Dermis blood vessel endothelial cell (primary cell): ENCODE measurements around the gene STARD5. TPM values are rescaled to one million over a fixed set of nuclear protein-coding genes. Genes with fewer than 3 reads are reported as not detected.
"Not testable (repeated sequence)": the region's sequence is repeated elsewhere in the genome, so short reads cannot be mapped to it uniquely, and the experiment has no call there.

Source experiments
- DNase-seq: peaks from one replicate; pipeline ENCODE4 v3.0.0; 2010
- total RNA-seq: library from RNA; depleted of rRNA; stranded (reverse); fragments of >200 nt; gene quantifications from 2 replicates; pipeline ENCODE4 v1.2.3, GENCODE V29; 2014

The STARD5 gene
- total RNA-seq, 1 donor from 2014 or later = 2.6 TPM

DNA sequence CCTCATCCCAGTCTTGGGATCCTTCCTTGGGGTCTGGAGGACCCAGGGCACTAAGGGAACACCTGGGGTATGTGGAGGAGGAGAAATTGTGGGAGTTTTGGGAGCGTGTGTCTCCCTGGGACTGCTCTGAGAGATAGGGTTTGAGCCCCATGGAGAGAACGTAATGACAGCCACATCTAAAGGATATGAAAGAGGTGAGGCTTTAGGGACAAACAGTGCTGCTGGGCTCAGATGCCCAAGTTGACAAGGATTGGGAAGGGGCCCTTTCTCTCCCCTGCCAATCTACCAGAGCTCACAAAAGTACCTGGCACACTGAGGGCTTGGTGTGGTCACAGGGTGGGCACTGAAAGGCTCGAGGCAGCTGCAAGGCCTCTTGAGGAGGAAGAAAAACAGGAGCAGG lies 13.3 kb upstream of the STARD5 start:
- DNase-seq = no peak

GRCh38 chr15:81336568-81336967 lies 12.6 kb upstream of the STARD5 start:
- peak; percentile 36 for DNase-seq

GRCh38 chr15:81335631-81336030 lies 11.7 kb upstream of the STARD5 start:
- no peak for DNase-seq

GRCh38 chr15:81334768-81335435 lies 11.0 kb upstream of the STARD5 start:
- DNase-seq = no peak

GRCh38 chr15:81333363-81333762 lies 9.4 kb upstream of the STARD5 start:
- DNase-seq = no peak

DNA sequence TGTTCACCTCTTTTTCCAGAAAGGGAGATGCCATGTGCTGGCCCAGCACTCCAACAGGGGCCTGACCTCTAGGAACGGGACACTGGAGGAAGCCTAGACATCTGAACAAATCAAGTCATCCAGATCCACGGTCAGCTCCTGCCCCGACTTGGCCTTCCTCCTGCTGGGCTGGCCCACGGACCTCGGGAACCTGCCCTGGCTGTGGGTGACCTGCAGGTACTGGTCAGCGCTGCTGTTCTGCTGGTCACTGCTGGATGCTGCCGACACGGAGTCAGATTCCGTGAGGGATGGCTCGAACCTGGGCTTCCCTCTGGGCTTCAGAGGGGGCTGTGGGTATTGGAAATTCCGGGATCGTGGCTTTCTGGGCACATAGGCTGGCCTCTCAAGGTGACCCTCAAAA lies 8.4 kb upstream of the STARD5 start:
- DNase-seq = no peak

GRCh38 chr15:81331600-81331999 lies 7.7 kb upstream of the STARD5 start:
- no peak for DNase-seq

GRCh38 chr15:81331141-81331540 lies 7.2 kb upstream of the STARD5 start:
- DNase-seq = not testable (repeated sequence)

DNA sequence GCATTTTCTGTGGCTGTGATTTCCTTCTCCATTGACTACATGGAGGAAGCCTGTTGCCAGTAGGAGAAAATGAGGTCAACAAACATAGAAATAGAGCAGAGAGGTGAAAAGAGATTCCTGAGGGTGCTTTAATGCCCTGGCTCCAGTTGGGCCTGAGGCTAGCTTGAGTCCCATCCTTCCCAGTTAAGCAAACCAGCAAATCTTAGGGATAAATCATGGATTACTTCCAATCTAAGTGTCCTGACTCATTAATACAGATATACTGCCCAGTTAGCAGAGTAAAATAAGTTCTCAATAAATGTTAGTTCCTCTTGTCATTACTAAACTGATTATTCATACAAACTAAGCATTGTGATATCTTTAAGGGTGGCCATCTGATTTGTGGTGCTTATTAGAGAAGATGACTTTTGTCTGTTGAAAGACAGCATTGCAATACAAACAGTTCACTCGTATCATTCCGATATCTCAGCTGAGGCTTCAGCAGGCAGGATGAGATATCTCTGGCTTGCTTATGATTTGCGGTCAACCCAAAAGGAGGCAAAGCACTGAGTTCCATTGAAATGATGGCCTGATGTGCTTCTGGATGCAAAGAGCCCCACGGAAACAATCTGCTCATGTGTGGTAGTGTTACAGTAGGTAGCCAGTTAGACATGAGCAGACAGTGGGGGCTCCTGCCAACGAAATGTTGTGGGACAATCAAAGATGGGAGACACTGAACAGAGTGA lies 6.6 kb upstream of the STARD5 start:
- DNase-seq = no peak

- DNase-seq = no peak
Observed at GRCh38 chr15:81329446-81329845, 5.5 kb upstream of the STARD5 start.

GRCh38 chr15:81327516-81327915 lies 3.6 kb upstream of the STARD5 start:
- no peak for DNase-seq

- no peak for DNase-seq
Observed at GRCh38 chr15:81326466-81327212, 2.7 kb upstream of the STARD5 start.

- DNase-seq = peak; percentile 13
Observed at GRCh38 chr15:81323559-81323943, 390 bp downstream of the STARD5 start.

GRCh38 chr15:81322676-81323253 lies 1.2 kb downstream of the STARD5 start:
- no peak for DNase-seq

GRCh38 chr15:81321667-81322066 lies 2.3 kb downstream of the STARD5 start:
- no peak for DNase-seq

- no peak for DNase-seq
Observed at GRCh38 chr15:81317642-81318017, 6.3 kb downstream of the STARD5 start.

DNA sequence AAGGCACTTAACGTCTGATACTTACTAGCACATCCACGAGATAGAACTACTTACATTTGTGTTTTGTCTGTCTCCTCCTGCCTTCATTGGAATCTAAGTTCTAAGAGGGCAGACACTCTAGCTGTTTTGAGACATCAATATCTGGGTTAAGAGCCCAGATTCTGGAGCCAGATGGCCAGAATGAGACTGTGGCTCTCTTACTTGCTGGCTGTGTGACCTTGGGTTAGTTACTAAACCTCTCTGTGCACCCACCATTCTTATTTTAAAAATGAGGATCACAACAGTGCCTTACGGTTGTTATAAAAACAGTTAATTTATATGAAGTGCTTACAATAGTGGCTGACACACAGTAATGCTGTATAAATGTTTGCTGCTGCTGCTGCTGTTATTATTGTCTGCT lies 7.7 kb downstream of the STARD5 start:
- DNase-seq = no peak

DNA sequence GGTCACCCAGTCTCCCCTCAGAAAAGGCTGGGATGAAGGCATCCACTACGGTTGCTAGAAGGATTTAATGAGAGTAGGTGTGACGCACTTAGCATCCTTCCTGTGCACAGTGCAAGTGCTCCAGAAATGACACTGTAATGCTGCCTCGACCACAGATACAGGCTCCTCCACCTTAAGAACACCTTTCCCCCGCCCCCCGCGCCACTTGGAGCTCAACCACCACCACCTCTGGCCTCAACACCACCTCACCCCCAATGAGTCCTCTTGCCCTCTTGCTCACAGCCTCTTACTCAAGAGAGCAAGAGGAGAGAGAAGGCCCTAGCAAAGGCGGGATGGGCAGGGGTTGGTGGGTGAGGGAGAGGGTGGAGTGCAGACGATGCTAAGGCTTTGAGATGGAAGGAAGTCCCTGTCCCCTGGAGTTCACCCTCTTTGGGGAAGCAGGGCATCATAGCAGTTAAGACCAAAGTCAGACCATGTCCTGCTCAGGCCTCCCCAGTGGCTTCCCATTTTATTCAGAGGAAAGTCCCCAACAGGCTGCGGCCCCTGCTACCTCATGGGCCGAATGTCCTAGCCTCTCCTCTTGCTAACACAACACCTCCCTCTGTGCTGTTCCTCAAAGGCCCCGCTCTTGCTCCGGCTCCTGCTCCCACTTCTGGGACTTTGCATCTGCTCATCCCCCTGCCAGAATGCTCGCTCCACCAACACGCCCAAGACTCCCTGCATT lies 8.3 kb downstream of the STARD5 start:
- DNase-seq = no peak

GRCh38 chr15:81314378-81314777 lies 9.6 kb downstream of the STARD5 start:
- no peak for DNase-seq

GRCh38 chr15:81313686-81314085 lies 10.3 kb downstream of the STARD5 start:
- no peak for DNase-seq

DNA sequence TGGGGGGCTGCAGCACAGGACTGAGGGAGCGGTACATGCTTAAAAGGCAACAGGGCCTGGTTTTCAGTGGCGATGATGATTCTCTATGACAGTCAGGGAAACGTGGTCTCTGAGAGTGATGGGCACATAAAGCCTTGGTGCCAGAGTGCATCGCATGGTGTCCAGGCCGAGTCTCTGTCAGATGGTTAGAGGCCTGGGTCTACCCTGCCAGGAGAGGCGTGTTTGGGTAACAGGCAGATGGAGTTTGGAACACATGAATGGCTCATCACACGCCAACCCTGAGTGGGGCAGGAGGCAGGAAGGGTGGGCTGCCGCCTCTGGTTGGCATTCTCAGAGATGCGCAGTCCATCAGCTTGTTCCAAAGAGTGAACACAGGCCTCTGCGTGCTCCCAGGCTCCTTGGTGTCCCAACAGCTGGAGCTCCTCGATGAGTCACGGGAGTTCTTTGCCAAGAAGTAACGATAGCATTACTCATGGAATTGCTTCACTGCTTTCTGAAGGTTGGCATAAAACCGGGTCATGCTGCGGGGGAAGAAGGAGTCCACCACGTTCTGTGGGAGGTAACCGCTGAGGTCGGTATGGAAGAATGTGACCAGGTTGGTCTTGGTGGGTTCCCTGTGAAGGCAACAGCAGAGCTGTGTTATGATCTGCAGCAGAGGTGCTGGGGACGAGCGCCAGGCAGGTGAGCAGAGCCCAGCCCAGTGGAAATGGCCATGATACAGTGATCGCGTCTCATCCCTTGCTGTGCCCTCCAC lies 11.0 kb downstream of the STARD5 start:
- DNase-seq = peak; percentile 75
